Measurements from ENCODE around the gene XYLT1.

XYLT1 gene

DNA sequence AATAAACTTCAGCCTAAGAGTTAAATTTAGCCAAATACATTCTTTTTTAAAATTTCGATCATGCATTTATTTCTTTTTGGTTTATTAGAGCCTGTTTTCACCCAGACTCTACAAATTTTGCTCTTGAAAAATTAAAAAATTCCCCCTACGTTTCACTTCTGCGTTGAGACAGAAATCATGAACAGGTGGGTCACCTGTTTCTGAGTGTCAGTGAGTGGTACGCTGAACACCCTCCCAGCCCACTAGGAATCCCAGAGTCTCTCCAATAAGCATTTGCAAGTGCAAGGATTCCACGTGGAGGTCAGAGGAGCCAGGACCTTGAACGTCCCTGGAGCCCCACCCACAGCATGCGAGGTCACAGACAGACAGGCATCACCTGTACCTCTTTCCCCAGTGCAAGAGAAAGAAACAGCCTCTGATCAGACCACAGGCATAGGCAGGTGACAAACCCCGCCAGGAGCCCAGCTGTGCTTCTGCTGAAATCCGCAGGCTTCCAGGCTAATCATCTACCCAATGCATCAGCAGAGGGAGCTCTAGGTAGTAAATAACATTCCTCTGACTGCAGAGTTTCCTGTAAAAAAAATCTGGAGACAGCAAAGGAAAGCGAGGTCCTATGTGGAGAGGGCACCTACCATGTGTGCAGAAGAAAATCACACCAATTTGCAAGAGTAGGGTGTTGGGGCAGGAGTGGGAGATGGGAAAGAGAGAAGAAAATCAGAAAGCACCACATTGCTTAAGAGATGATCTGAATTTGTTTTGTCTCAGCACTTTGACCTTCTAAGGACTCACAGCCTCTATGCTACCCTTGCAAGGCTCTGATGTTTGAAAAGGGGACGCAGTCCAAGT is 5.9 kb upstream of the XYLT1 start:
- no peak for TF ChIP-seq ARNT (IDR thresholded peaks at IDR 0.05)
- TF ChIP-seq, protein P1, sequence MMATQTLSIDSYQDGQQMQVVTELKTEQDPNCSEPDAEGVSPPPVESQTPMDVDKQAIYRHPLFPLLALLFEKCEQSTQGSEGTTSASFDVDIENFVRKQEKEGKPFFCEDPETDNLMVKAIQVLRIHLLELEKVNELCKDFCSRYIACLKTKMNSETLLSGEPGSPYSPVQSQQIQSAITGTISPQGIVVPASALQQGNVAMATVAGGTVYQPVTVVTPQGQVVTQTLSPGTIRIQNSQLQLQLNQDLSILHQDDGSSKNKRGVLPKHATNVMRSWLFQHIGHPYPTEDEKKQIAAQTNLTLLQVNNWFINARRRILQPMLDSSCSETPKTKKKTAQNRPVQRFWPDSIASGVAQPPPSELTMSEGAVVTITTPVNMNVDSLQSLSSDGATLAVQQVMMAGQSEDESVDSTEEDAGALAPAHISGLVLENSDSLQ (IDR thresholded peaks at IDR 0.05) = peak; percentile 36; the same call in 1 of the 2 replicates
- ChIA-PET CTCF (interaction anchor here (1.1 kb wide), 1 partner anchor 9 kb away, joined by 4 read pairs; no protein-coding TSS in a partner anchor), POLR2A (no interaction called here)
- DNase-seq (ENCODE audit: extremely low spot score) = peak; percentile 46

DNA sequence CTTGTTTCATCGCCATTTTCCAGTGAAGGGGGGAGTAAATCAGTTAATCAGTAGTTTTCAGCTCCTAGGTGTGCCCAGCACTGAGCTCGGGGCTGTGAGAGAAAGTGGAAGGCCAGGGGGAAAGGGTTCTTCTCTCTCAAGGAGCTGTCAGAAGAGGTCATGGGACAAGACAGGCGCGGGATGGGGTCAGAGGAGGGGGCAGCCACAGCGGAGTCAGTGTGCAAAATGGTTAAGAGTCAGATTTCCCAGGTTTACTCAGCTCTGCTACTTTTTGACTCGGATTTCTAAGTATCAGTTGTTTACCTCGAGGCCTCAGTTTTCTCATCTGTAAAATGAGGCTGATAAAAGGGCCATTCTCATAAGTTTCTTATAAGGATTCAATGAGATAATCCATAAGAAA is 4.3 kb upstream of the XYLT1 start:
- POLR2A ChIA-PET = no interaction called here
- no peak for DNase-seq (ENCODE audit: extremely low spot score)
- CTCF ChIA-PET = no interaction called here
- no peak for TF ChIP-seq LEF1 (IDR thresholded peaks at IDR 0.05; ENCODE audit: borderline replicate concordance)
- no peak for TF ChIP-seq NFRKB (IDR thresholded peaks at IDR 0.05)
- TF ChIP-seq ELF4 (IDR thresholded peaks at IDR 0.05) = no peak
- no peak for TF ChIP-seq FOXM1 (IDR thresholded peaks at IDR 0.05; ENCODE audit: borderline replicate concordance)
- no peak for TF ChIP-seq ARNT (IDR thresholded peaks at IDR 0.05)
- TF ChIP-seq L3MBTL2 (conservative IDR thresholded peaks at IDR 0.05) = no peak
- TF ChIP-seq, protein P1 (IDR thresholded peaks at IDR 0.05) = no peak
- TF ChIP-seq CTBP1 (IDR thresholded peaks at IDR 0.05; ENCODE audit: borderline replicate concordance) = no peak
- no peak for TF ChIP-seq BHLHE40 (IDR thresholded peaks at IDR 0.05; ENCODE audit: borderline replicate concordance)
- TF ChIP-seq SP1 (IDR thresholded peaks at IDR 0.05) = no peak
- TF ChIP-seq ZNF384 (IDR thresholded peaks at IDR 0.05) = no peak
- no peak for TF ChIP-seq SUZ12 (IDR thresholded peaks at IDR 0.05)
- TF ChIP-seq FOXK2 (IDR thresholded peaks at IDR 0.05) = no peak
- TF ChIP-seq HDGF (IDR thresholded peaks at IDR 0.05; ENCODE audit: borderline replicate concordance) = no peak

DNA sequence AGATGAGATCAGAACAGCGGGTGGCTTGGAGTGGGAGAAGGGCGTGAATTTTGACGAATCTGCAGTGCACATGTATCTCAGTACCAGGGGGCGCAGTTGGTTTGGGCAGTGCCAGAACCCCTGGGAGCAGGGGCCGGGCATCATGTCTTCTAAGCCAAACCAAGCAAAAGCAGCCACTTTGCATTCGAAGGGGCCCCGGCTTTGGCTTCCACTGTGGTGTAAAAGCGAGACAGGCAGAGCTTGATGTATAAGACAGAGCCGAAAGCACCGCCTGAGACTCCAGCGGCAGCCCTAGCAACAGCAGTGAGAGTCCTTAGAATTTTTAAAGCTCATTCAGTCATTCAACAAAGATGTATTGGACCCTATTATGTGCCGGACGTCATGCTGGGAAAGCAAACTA is 3.8 kb upstream of the XYLT1 start:
- DNase-seq (ENCODE audit: extremely low spot score) = no peak
- ChIA-PET CTCF (no interaction called here), POLR2A (no interaction called here)
- TF ChIP-seq ARNT (IDR thresholded peaks at IDR 0.05) (no peak), BHLHE40 (IDR thresholded peaks at IDR 0.05; ENCODE audit: borderline replicate concordance) (no peak), L3MBTL2 (conservative IDR thresholded peaks at IDR 0.05) (0 out of 2 replicates have a peak, but pooled peaks have one; percentile 18)

DNA sequence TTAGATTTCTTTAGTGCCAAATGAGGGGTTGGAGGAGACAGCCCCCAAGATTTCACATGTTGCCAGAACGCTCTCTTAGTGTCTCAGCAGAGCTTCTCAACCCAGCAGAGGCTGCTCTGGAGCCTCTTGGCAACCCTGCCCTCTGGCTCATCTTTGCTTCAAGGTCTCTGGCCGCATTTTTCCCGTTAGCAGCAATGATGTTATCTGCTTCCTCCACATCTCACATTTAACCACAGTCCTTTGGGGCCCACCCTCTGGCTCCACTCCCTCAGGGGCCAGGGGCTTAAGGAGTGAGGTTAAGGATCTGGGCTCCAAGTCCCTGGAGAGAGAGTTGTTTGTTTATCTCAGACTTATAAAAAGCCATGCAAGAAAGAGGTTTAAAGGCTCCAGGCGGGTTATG is 3.3 kb upstream of the XYLT1 start:
- TF ChIP-seq FOXA1 (IDR thresholded peaks at IDR 0.05) (no peak), L3MBTL2 (conservative IDR thresholded peaks at IDR 0.05) (no peak), ELF4 (IDR thresholded peaks at IDR 0.05) (no peak), SP1 (IDR thresholded peaks at IDR 0.05) (no peak), FOXK2 (IDR thresholded peaks at IDR 0.05) (no peak), ZNF384 (IDR thresholded peaks at IDR 0.05) (no peak), FOXM1 (IDR thresholded peaks at IDR 0.05; ENCODE audit: borderline replicate concordance) (no peak), CTBP1 (IDR thresholded peaks at IDR 0.05; ENCODE audit: borderline replicate concordance) (no peak), BHLHE40 (IDR thresholded peaks at IDR 0.05; ENCODE audit: borderline replicate concordance) (no peak), SUZ12 (IDR thresholded peaks at IDR 0.05) (no peak), LEF1 (IDR thresholded peaks at IDR 0.05; ENCODE audit: borderline replicate concordance) (no peak), HDGF (IDR thresholded peaks at IDR 0.05; ENCODE audit: borderline replicate concordance) (no peak), TARDBP (IDR thresholded peaks at IDR 0.05) (no peak), NFRKB (IDR thresholded peaks at IDR 0.05) (no peak), ARNT (IDR thresholded peaks at IDR 0.05) (no peak)
- TF ChIP-seq, protein P1 (IDR thresholded peaks at IDR 0.05) = no peak
- ChIA-PET CTCF (no interaction called here), POLR2A (no interaction called here)
- DNase-seq (ENCODE audit: extremely low spot score) = no peak

DNA sequence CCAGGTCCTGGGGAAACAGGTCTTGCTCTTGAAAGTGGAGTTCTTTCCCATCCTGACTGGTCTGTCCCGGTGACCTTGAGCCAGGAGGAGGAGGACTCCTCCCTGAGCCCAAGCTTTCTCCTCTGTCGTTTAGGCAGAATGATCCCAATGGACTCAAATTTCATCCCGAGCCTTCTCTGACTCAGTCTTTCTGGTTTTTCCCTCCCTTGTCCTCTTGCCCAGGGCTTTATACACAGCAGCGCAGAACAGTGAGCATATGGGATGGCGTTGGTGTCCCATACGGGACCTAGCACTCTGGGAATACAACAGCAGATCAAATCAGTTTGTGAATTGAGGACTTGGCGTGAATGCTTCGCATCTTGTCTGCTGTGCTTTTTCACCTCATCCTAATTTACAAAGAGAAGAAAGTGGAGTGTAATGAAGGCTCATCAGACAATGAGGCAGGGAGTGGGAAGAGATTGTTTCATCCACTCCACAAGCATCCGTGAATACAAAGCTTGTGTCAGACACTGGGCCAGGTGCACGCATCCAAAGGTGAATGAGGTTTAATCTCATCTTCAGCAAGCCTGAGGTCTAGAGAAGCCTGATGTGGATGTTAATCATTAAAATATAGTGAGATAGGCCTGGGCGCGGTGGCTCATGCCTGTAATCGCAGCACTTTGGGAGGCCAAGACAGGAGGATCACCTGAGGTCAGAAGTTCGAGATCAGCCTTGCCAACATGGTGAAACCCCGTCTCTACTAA is 1.1 kb upstream of the XYLT1 start:
- ChIA-PET POLR2A (no interaction called here), CTCF (no interaction called here)
- DNase-seq (ENCODE audit: extremely low spot score) = no peak
- no peak for TF ChIP-seq FOXM1 (IDR thresholded peaks at IDR 0.05; ENCODE audit: borderline replicate concordance)
- no peak for TF ChIP-seq ELF4 (IDR thresholded peaks at IDR 0.05)
- TF ChIP-seq ARNT (IDR thresholded peaks at IDR 0.05) = no peak
- TF ChIP-seq ZNF384 (IDR thresholded peaks at IDR 0.05) = no peak
- no peak for TF ChIP-seq TARDBP (IDR thresholded peaks at IDR 0.05)
- no peak for TF ChIP-seq NFRKB (IDR thresholded peaks at IDR 0.05)
- TF ChIP-seq CTBP1 (IDR thresholded peaks at IDR 0.05; ENCODE audit: borderline replicate concordance) = no peak
- TF ChIP-seq L3MBTL2 (conservative IDR thresholded peaks at IDR 0.05) = no peak
- no peak for TF ChIP-seq BHLHE40 (IDR thresholded peaks at IDR 0.05; ENCODE audit: borderline replicate concordance)
- TF ChIP-seq FOXA1 (IDR thresholded peaks at IDR 0.05) = no peak
- TF ChIP-seq, protein P1 (IDR thresholded peaks at IDR 0.05) = no peak
- no peak for TF ChIP-seq FOXK2 (IDR thresholded peaks at IDR 0.05)
- no peak for TF ChIP-seq SUZ12 (IDR thresholded peaks at IDR 0.05)
- no peak for TF ChIP-seq HDGF (IDR thresholded peaks at IDR 0.05; ENCODE audit: borderline replicate concordance)
- no peak for TF ChIP-seq LEF1 (IDR thresholded peaks at IDR 0.05; ENCODE audit: borderline replicate concordance)
- TF ChIP-seq SP1 (IDR thresholded peaks at IDR 0.05) = no peak
